HEK293T (cell line): Measurements from ENCODE around the gene AP2B1.

Experiments
- CTCF ChIA-PET: fragments of 350-600 bp; formaldehyde crosslinking; extraction: SDS; loops from one replicate; lab custom pipeline; 2021; ENCODE audit warnings: antibody characterized with exemption, inconsistent platforms; lab: Yijun Ruan, JAX
- POLR2A ChIA-PET: fragments of 350-600 bp; formaldehyde crosslinking; extraction: SDS; loops from one replicate; lab custom pipeline; 2020; ENCODE audit warnings: antibody characterized with exemption, inconsistent platforms; lab: Yijun Ruan, JAX
- DNase-seq: peaks from one replicate; pipeline ENCODE4 v3.0.0; 2012; ENCODE audit warnings: mixed read lengths; ENCODE audit errors: extremely low spot score
- ARNT ChIP-seq: fragments of 450-650 bp; IDR thresholded peaks from 2 replicates; pipeline ENCODE4 v1.6.1; 2017; ENCODE audit warnings: mild to moderate bottlenecking
- BHLHE40 ChIP-seq: fragments of 450-650 bp; IDR thresholded peaks from 2 replicates; pipeline ENCODE4 v1.6.1; 2016; ENCODE audit warnings: mild to moderate bottlenecking, moderate library complexity, borderline replicate concordance
- CTBP1 ChIP-seq: fragments of 450-650 bp; IDR thresholded peaks from 2 replicates; pipeline ENCODE4 v1.6.1; 2016; ENCODE audit warnings: borderline replicate concordance
- ELF4 ChIP-seq: fragments of 450-650 bp; IDR thresholded peaks from 2 replicates; pipeline ENCODE4 v1.6.1; 2017; ENCODE audit warnings: antibody characterized with exemption
- FOXA1 ChIP-seq: fragments of 450-650 bp; IDR thresholded peaks from 2 replicates; pipeline ENCODE4 v1.6.1; 2016; ENCODE audit warnings: mild to moderate bottlenecking
- FOXK2 ChIP-seq: fragments of 450-650 bp; IDR thresholded peaks from 2 replicates; pipeline ENCODE4 v1.6.1; 2016; ENCODE audit warnings: mild to moderate bottlenecking
- FOXM1 ChIP-seq: fragments of 450-650 bp; IDR thresholded peaks from 2 replicates; pipeline ENCODE4 v1.6.1; 2017; ENCODE audit warnings: mild to moderate bottlenecking, borderline replicate concordance
- HDGF ChIP-seq: fragments of 450-650 bp; IDR thresholded peaks from 2 replicates; pipeline ENCODE4 v1.6.1; 2017; ENCODE audit warnings: antibody characterized with exemption, borderline replicate concordance
- L3MBTL2 ChIP-seq: fragments of 450-650 bp; conservative IDR thresholded peaks from 2 replicates; pipeline ENCODE4 v1.6.1; 2016; ENCODE audit warnings: mild to moderate bottlenecking
- LEF1 ChIP-seq: fragments of 450-650 bp; IDR thresholded peaks from 2 replicates; pipeline ENCODE4 v1.6.1; 2017; ENCODE audit warnings: mild to moderate bottlenecking, borderline replicate concordance
- NFRKB ChIP-seq: fragments of 450-650 bp; IDR thresholded peaks from 2 replicates; pipeline ENCODE4 v1.6.1; 2016; ENCODE audit warnings: mild to moderate bottlenecking, moderate library complexity
- SP1 ChIP-seq: fragments of 450-650 bp; IDR thresholded peaks from 2 replicates; pipeline ENCODE4 v1.6.1; 2017
- SUZ12 ChIP-seq: fragments of 450-650 bp; IDR thresholded peaks from 2 replicates; pipeline ENCODE4 v1.6.1; 2016; ENCODE audit warnings: mild to moderate bottlenecking
- TARDBP ChIP-seq: fragments of 450-650 bp; IDR thresholded peaks from 2 replicates; pipeline ENCODE4 v1.6.1; 2016
- ZNF384 ChIP-seq: fragments of 450-650 bp; IDR thresholded peaks from 2 replicates; pipeline ENCODE4 v1.6.1; 2016
- TF ChIP-seq, protein P1 (sequence below): fragments of 450-650 bp; IDR thresholded peaks from 2 replicates; pipeline ENCODE4 v1.6.1; 2016

Gene AP2B1

DNA sequence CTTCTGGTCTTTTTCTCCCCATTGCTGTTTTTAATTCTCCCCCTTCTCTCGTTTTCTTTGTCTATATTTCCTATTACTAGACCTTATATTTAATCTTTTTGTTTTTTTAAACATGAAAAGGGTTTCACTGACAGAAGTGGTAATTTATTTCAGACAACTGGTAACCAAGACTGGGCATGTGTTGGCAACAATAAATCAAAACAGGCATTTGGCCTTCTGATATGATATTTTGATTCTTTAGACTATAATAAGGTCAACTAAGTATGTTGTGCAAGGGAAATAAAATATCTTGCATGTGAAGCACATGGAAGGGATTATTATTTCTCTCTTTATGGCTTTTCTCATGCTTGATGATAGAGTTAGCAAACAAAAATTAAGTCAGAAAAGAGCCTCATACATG lies 34.6 kb downstream of the AP2B1 start:
- ChIA-PET CTCF (no interaction called here), POLR2A (no interaction called here)
- DNase-seq = no peak
- TF ChIP-seq FOXA1 (no peak), BHLHE40 (no peak), ARNT (no peak), ZNF384 (no peak), LEF1 (no peak), ELF4 (no peak), FOXK2 (no peak), SUZ12 (no peak), SP1 (no peak), TARDBP (no peak), L3MBTL2 (no peak), HDGF (no peak), NFRKB (no peak), FOXM1 (no peak), CTBP1 (no peak)
- TF ChIP-seq, protein P1, sequence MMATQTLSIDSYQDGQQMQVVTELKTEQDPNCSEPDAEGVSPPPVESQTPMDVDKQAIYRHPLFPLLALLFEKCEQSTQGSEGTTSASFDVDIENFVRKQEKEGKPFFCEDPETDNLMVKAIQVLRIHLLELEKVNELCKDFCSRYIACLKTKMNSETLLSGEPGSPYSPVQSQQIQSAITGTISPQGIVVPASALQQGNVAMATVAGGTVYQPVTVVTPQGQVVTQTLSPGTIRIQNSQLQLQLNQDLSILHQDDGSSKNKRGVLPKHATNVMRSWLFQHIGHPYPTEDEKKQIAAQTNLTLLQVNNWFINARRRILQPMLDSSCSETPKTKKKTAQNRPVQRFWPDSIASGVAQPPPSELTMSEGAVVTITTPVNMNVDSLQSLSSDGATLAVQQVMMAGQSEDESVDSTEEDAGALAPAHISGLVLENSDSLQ = no peak

DNA sequence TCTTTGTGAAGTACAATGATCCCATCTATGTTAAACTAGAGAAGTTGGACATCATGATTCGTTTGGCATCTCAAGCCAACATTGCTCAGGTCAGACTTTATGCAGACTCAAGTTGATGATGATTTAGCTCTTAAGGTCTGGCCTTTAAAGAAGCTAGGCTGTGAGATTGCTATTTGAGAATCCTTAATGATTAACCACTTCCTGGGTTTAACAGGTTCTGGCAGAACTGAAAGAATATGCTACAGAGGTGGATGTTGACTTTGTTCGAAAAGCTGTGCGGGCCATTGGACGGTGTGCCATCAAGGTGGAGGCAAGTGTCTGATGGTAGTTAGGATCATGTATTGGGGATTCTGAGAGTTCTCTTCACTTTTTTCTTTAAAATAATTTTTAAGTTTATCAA lies 40.3 kb downstream of the AP2B1 start:
- TF ChIP-seq ELF4 (no peak), FOXM1 (no peak), NFRKB (no peak), TARDBP (no peak), HDGF (no peak), ARNT (no peak), CTBP1 (no peak), BHLHE40 (no peak)
- ChIA-PET POLR2A (no interaction called here), CTCF (no interaction called here)
- no peak for DNase-seq

DNA sequence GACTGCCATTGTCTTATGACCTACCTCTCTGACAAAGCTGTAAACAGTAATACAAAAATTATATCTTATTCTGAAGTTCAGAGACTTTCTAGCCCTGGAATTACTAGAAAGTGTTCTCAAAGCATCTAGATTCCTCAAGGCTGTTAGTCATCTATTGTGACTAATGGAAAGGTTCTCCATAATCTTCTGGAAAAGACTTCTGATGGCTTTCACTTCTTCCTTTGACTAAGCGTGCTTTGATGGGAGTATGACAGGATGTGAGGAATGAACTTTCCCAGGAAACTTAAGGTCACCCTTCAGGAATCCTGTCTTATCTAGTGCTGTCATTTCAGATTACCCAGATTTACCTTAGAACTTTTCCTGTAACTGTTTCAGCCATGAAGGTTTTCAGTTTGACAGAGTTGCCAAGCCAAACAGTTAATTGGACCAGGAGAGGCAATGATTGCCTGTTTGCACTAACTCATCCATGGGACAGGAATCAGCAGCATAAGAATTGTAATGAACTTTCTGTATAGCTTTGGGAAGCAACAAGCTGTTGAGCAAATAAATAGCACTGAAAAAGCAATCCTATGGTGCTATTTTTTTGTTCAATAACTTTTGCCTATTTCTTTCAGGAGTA lies 43.5 kb downstream of the AP2B1 start:
- DNase-seq = no peak
- POLR2A ChIA-PET = no interaction called here
- TF ChIP-seq LEF1 = no peak
- TF ChIP-seq HDGF = no peak
- no peak for TF ChIP-seq ELF4
- no peak for TF ChIP-seq L3MBTL2
- no peak for TF ChIP-seq CTBP1
- no peak for TF ChIP-seq TARDBP
- CTCF ChIA-PET = no interaction called here

DNA sequence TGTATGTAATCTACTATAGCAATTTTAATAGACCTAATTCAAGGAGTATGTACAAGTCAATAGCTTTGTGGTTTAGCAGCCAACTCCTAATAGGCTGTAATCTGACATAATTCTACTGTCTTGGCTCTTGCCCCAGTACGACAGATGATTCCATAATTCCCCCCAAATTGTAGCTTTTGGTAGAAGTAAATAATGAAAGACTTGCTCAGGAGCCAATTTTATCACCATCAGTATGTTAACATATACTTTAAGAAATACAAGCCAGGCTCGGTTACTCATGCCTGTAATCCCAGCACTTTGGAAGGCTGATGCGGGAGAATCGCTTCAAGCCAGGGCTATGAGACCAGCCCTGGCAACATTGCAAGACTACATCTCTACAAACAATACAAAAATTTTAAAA lies 53.9 kb downstream of the AP2B1 start:
- ChIA-PET CTCF (no interaction called here), POLR2A (interaction anchor here (0.9 kb wide), 1 partner anchor 9 kb away, joined by 3 read pairs; no protein-coding TSS in a partner anchor)
- TF ChIP-seq SUZ12 (no peak), CTBP1 (no peak), ELF4 (no peak), HDGF (no peak), FOXA1 (no peak), NFRKB (no peak)
- DNase-seq = no peak

DNA sequence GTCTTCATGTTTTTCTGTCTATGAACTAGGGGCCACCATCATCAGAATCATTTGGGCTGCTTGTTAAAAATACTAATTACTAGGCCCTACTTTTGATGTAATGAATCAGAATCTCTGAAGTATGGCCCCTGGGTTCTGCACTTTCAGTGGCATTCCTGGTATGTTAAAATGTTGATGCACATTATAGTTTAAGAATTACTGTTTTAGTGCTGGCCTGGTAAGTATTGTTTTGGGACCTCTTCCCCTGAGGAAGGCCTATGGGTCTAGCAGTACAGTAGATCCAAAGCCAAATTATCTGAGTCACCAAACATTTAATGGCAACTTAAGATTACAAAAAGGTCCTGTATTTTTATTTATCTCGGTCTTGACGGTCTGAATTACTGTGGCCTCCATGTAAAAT lies 58.8 kb downstream of the AP2B1 start:
- TF ChIP-seq SUZ12 (no peak), FOXK2 (no peak), HDGF (no peak), SP1 (no peak), LEF1 (no peak)
- TF ChIP-seq, protein P1 = no peak
- ChIA-PET CTCF (interaction anchor here (0.6 kb wide), 1 partner anchor 101 kb away, joined by 3 read pairs; no protein-coding TSS in a partner anchor), POLR2A (no interaction called here)

DNA sequence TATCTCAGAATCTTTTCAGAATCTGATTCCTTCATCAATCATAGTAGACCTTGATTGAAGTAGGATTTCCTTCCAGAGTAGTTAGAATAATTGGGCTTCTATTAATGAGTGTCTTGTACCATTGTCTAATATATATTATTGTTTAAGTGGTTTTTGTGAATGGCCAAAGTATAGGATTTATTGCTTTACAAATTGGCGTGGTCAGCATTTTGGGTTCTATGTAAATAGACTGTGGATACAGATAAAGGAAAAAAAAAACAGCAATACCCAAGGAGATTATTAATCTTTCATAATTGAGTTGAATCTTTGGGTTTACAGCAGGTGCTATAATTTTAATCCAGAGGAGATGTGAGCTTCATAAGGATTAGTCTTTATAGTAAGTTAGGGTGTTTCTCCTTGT lies 64.3 kb downstream of the AP2B1 start:
- CTCF ChIA-PET = no interaction called here
- POLR2A ChIA-PET = no interaction called here
- DNase-seq = no peak
- no peak for TF ChIP-seq HDGF
- no peak for TF ChIP-seq SP1
- no peak for TF ChIP-seq CTBP1
- TF ChIP-seq ARNT = no peak
- TF ChIP-seq LEF1 = no peak
- TF ChIP-seq FOXK2 = no peak
- TF ChIP-seq NFRKB = no peak
- no peak for TF ChIP-seq FOXM1
- no peak for TF ChIP-seq ELF4
- TF ChIP-seq L3MBTL2 = no peak
- no peak for TF ChIP-seq BHLHE40
- no peak for TF ChIP-seq TARDBP
- TF ChIP-seq FOXA1 = no peak
- no peak for TF ChIP-seq ZNF384
- TF ChIP-seq, protein P1 = no peak
- no peak for TF ChIP-seq SUZ12

More for the DNA sequence above, 58.8 kb downstream of the AP2B1 start:
- no peak for DNase-seq
